ENCODE measurements around the gene LMF1.

Gene LMF1

GRCh38 chr16:974001-974601 lies 3.3 kb upstream of the LMF1 start:
- Histone ChIP-seq H3K4me2 (ENCODE audit: low read length) (no peak overlapping the region), H3K79me2 (no peaks in the 10 kb centered on the region), H2AFZ (no peak overlapping the region), H3K36me3 (ENCODE audit: control insufficient read depth, insufficient read depth, low read length) (no peaks in the 10 kb centered on the region), H3K9me3 (ENCODE audit: control insufficient read depth, low read length) (no peaks in the 10 kb centered on the region), H3K4me3 (ENCODE audit: low read depth, low read length) (no peak overlapping the region), H3K27me3 (ENCODE audit: control insufficient read depth, insufficient read depth, low read length) (no peaks in the 10 kb centered on the region), H3K9ac (no peak overlapping the region), H3K4me1 (peaks cover 8% of the 10 kb centered on the region), H3K27ac (no peak overlapping the region)
- TF ChIP-seq CTCF (IDR thresholded peaks at IDR 0.05): no peak

- Histone ChIP-seq H3K4me3 (ENCODE audit: low read depth, low read length) (no peak overlapping the region), H3K27ac (no peak overlapping the region), H3K4me1 (peaks cover 8% of the 10 kb centered on the region), H3K9ac (no peak overlapping the region), H2AFZ (no peak overlapping the region), H3K27me3 (ENCODE audit: control insufficient read depth, insufficient read depth, low read length) (no peaks in the 10 kb centered on the region), H3K4me2 (ENCODE audit: low read length) (no peak overlapping the region), H3K9me3 (ENCODE audit: control insufficient read depth, low read length) (no peaks in the 10 kb centered on the region), H3K36me3 (ENCODE audit: control insufficient read depth, insufficient read depth, low read length) (no peaks in the 10 kb centered on the region), H3K79me2 (no peaks in the 10 kb centered on the region)
- no peak for TF ChIP-seq CTCF (IDR thresholded peaks at IDR 0.05)
Observed at GRCh38 chr16:973366-973765, 2.6 kb upstream of the LMF1 start.

- no peaks in the 10 kb centered on the region for H3K36me3 ChIP-seq (ENCODE audit: control insufficient read depth, insufficient read depth, low read length)
- H3K4me1 ChIP-seq: peaks cover 8% of the 10 kb centered on the region
- H2AFZ ChIP-seq: no peak overlapping the region
- TF ChIP-seq CTCF (IDR thresholded peaks at IDR 0.05): no peak
- peaks cover 1% of the 10 kb centered on the region for H3K79me2 ChIP-seq
- no peak overlapping the region for H3K9ac ChIP-seq
- H3K27ac ChIP-seq: no peak overlapping the region
- H3K9me3 ChIP-seq (ENCODE audit: control insufficient read depth, low read length): no peaks in the 10 kb centered on the region
- no peak overlapping the region for H3K4me3 ChIP-seq (ENCODE audit: low read depth, low read length)
- no peak overlapping the region for H3K4me2 ChIP-seq (ENCODE audit: low read length)
- H3K27me3 ChIP-seq (ENCODE audit: control insufficient read depth, insufficient read depth, low read length): no peaks in the 10 kb centered on the region
Observed at GRCh38 chr16:972316-973002, 1.7 kb upstream of the LMF1 start.

- Histone ChIP-seq H3K79me2 (peaks cover 6% of the 10 kb centered on the region), H3K9me3 (ENCODE audit: control insufficient read depth, low read length) (no peaks in the 10 kb centered on the region), H3K4me1 (peaks cover 8% of the 10 kb centered on the region), H3K36me3 (ENCODE audit: control insufficient read depth, insufficient read depth, low read length) (no peaks in the 10 kb centered on the region), H3K9ac (no peak overlapping the region), H3K27me3 (ENCODE audit: control insufficient read depth, insufficient read depth, low read length) (no peaks in the 10 kb centered on the region), H3K27ac (no peak overlapping the region), H3K4me3 (ENCODE audit: low read depth, low read length) (no peak overlapping the region), H3K4me2 (ENCODE audit: low read length) (no peak overlapping the region), H2AFZ (no peak overlapping the region)
- TF ChIP-seq CTCF (IDR thresholded peaks at IDR 0.05): no peak
Observed at GRCh38 chr16:971981-972315, 1.2 kb upstream of the LMF1 start.

- Histone ChIP-seq H3K27ac (peak overlapping the region; percentile 19), H3K4me2 (ENCODE audit: low read length) (peak overlapping the region; percentile 19), H3K27me3 (ENCODE audit: control insufficient read depth, insufficient read depth, low read length) (no peaks in the 10 kb centered on the region), H3K79me2 (peaks cover 6% of the 10 kb centered on the region), H3K4me3 (ENCODE audit: low read depth, low read length) (no peak overlapping the region), H2AFZ (peak overlapping the region; percentile 99), H3K4me1 (peaks cover 8% of the 10 kb centered on the region), H3K9me3 (ENCODE audit: control insufficient read depth, low read length) (no peaks in the 10 kb centered on the region), H3K9ac (no peak overlapping the region), H3K36me3 (ENCODE audit: control insufficient read depth, insufficient read depth, low read length) (no peaks in the 10 kb centered on the region)
- no peak for TF ChIP-seq CTCF (IDR thresholded peaks at IDR 0.05)
Observed at GRCh38 chr16:971582-971905, 760 bp upstream of the LMF1 start.

Data from parathyroid adenoma (tissue), 2 donors.